GM12801 (cell line): ENCODE measurements around the gene ITGAD.

Experiments used
- TF ChIP-seq, protein P1 (sequence below): IDR thresholded peaks from one replicate; pipeline ENCODE4 v1.5.1; 2011; ENCODE audit warnings: control low read depth; ENCODE audit not compliant: insufficient read length; ENCODE audit errors: extremely low read depth

The ITGAD gene

GRCh38 chr16:31410082-31410481 is 16.9 kb downstream of the ITGAD start:
- TF ChIP-seq, protein P1, sequence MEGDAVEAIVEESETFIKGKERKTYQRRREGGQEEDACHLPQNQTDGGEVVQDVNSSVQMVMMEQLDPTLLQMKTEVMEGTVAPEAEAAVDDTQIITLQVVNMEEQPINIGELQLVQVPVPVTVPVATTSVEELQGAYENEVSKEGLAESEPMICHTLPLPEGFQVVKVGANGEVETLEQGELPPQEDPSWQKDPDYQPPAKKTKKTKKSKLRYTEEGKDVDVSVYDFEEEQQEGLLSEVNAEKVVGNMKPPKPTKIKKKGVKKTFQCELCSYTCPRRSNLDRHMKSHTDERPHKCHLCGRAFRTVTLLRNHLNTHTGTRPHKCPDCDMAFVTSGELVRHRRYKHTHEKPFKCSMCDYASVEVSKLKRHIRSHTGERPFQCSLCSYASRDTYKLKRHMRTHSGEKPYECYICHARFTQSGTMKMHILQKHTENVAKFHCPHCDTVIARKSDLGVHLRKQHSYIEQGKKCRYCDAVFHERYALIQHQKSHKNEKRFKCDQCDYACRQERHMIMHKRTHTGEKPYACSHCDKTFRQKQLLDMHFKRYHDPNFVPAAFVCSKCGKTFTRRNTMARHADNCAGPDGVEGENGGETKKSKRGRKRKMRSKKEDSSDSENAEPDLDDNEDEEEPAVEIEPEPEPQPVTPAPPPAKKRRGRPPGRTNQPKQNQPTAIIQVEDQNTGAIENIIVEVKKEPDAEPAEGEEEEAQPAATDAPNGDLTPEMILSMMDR: no peak

DNA sequence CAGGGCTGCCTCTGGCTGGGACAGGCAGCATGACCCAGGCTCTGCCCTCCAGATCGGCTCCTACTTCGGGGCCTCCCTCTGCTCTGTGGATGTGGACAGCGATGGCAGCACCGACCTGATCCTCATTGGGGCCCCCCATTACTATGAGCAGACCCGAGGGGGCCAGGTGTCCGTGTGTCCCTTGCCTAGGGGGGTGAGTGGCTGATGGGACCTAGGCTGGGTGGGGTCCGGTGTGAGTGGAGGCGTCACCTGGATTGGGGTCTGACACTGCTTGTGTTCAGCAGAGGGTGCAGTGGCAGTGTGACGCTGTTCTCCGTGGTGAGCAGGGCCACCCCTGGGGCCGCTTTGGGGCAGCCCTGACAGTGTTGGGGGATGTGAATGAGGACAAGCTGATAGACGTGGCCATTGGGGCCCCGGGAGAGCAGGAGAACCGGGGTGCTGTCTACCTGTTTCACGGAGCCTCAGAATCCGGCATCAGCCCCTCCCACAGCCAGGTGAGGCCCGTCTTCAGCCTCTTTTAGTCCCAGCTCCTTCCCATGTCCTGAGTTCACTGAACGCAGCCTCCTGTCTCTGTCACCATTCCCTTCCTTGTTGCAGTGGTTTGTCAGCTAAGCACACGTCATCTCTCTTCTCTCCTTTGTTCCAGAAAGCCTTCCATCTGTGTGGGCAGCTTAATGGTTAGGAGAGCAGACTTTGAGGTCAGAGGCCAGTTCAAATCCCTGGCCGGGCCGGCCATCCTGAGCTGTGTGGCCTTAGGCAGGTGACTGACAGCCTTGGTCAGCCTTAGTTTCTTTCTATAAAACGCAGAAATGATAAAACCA is 18.1 kb downstream of the ITGAD start:
- TF ChIP-seq, protein P1: no peak

- TF ChIP-seq, protein P1: no peak
Observed at GRCh38 chr16:31412750-31413149, 19.6 kb downstream of the ITGAD start.

DNA sequence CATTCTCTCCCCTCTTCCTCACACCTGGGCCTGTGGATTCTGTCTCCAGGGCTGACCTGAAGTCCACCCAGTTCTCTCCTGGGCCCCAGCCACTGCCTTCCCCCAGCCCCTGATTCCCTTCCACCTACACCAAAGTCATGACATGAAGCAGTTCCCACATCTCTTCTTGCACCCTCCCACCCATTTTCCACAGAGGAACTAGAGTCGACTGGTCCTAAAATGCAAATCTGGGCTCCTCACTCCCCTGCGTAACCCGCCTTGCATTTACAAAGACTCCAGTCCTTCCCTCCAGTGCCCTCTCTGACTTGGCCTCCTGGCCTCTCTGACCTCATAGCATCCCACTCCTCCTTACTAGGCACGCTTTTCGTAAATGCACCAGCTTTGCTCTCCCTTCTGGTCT is 20.2 kb downstream of the ITGAD start:
- TF ChIP-seq, protein P1: no peak

DNA sequence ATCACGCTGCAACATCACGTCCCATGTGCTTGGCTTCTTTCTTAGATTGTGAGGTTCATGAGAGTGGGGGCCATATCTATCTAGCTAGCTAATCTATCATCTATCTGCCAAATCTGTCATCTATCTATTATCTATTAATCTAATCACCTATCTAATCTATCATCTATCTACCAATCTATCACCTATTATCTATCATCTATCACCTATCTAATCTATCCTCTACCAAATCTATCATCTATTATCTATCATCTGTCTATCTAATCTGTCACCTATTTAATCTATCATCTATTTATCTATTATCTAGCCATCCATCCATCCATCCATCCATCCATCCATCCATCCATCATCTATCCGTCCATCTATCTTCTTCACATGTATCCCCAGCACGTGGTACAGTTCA is 20.8 kb downstream of the ITGAD start:
- TF ChIP-seq, protein P1: no peak

DNA sequence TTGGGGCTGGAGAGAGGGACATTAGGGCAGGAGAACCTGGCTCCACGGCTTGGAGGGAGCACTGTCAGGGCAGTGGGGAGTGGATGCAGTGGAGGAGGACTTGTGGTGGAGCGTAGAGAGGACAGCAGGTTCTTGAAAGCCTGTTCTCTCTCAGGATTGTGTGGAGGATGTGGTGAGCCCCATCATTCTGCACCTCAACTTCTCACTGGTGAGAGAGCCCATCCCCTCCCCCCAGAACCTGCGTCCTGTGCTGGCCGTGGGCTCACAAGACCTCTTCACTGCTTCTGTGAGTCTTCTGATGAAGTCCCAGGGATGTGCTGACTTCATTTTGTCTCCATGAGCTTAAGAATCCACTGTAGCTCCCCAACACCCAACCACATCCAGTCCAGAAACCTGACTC is 21.6 kb downstream of the ITGAD start:
- TF ChIP-seq, protein P1: no peak

- TF ChIP-seq, protein P1: no peak
Observed at GRCh38 chr16:31416371-31416770, 23.2 kb downstream of the ITGAD start.
